HG03460 (cell line): ENCODE measurements around the gene HSF2.
"Not testable (repeated sequence)": the region's sequence is repeated elsewhere in the genome, so short reads cannot be mapped to it uniquely, and the experiment has no call there.

Source experiments
- ATAC-seq: cut with Tn5 transposase; IDR thresholded peaks from one replicate; pipeline ENCODE4 v1.9.1; 2021; ENCODE audit not compliant: unreplicated experiment

HSF2 gene

GRCh38 chr6:122449069-122449468 lies 49.6 kb downstream of the HSF2 start:
- no peak for ATAC-seq

- no peak for ATAC-seq
Measured at GRCh38 chr6:122452509-122452908, 53.1 kb downstream of the HSF2 start.

- ATAC-seq = no peak
Measured at GRCh38 chr6:122454673-122455072, 55.2 kb downstream of the HSF2 start.

GRCh38 chr6:122455116-122455515 lies 55.7 kb downstream of the HSF2 start:
- not testable (repeated sequence) for ATAC-seq

- ATAC-seq = no peak
Measured at GRCh38 chr6:122458087-122458486, 58.6 kb downstream of the HSF2 start.

GRCh38 chr6:122459240-122459639 lies 59.8 kb downstream of the HSF2 start:
- no peak for ATAC-seq

GRCh38 chr6:122459865-122460416 lies 60.5 kb downstream of the HSF2 start:
- not testable (repeated sequence) for ATAC-seq

GRCh38 chr6:122461885-122462284 lies 62.4 kb downstream of the HSF2 start:
- ATAC-seq = no peak

- ATAC-seq = peak; percentile 99
Measured at GRCh38 chr6:122471107-122472021, 71.9 kb downstream of the HSF2 start, which contains the start of gene SERINC1. Gene SERINC1, minus strand, starts transcription at chr6:122471807. Its CDS starts 70 bp downstream, at chr6:122471737.

GRCh38 chr6:122472022-122472340 lies 72.5 kb downstream of the HSF2 start:
- ATAC-seq = peak; percentile 50

GRCh38 chr6:122476131-122476530 lies 76.7 kb downstream of the HSF2 start:
- ATAC-seq = no peak

- ATAC-seq = no peak
Measured at GRCh38 chr6:122482750-122483080, 83.3 kb downstream of the HSF2 start.
